Tibial nerve (tissue), 4 donors: ENCODE data around the gene SERPINI1. TPM values are rescaled to one million over a fixed set of nuclear protein-coding genes. Genes with fewer than 3 reads are reported as not detected.

Source experiments
- DNase-seq, 2 donors: peaks; one replicate each; pipeline ENCODE4 v3.0.0-alpha.2; 2019; ENCODE audit warnings: low spot score in 2 of 2
- H3K27ac ChIP-seq, 4 donors: fragments of 200-600 bp; sonication (generic) in 3 of 4; one replicate each; pipeline ENCODE4 v1.5.1; 2017 to 2019; ENCODE audit warnings: mild to moderate bottlenecking in 1 of 4
- H3K27me3 ChIP-seq, 2 donors: fragments of 200-600 bp; sonication (generic) in 1 of 2; one replicate each; pipeline versions ENCODE4 v1.5.1 to v1.6.0; 2017 to 2019
- H3K36me3 ChIP-seq, 3 donors: fragments of 200-600 bp; sonication (generic); one replicate each; pipeline ENCODE4 v1.5.1; 2018 to 2019
- H3K4me1 ChIP-seq, 4 donors: fragments of 200-600 bp; sonication (generic) in 3 of 4; one replicate each; pipeline ENCODE4 v1.5.1; 2017 to 2019
- H3K4me3 ChIP-seq, 4 donors: fragments of 200-600 bp; sonication (generic) in 3 of 4; one replicate each; pipeline ENCODE4 v1.5.1; 2017 to 2019; ENCODE audit warnings: mild to moderate bottlenecking in 1 of 4, moderate library complexity in 1 of 4
- H3K9me3 ChIP-seq, 4 donors: fragments of 200-600 bp; sonication (generic) in 3 of 4; one replicate each; pipeline ENCODE4 v1.5.1; 2017 to 2019
- CTCF ChIP-seq, 5 experiments: fragments of 200-600 bp in 3 of 5; fragments of 450-650 bp in 2 of 5; sonication (generic) in 3 of 5; IDR thresholded peaks; one replicate each; pipeline ENCODE4 v1.5.1; 2016 to 2019; ENCODE audit warnings: antibody characterized with exemption in 5 of 5, mild to moderate bottlenecking in 3 of 5, moderate library complexity in 2 of 5
- EP300 ChIP-seq, 2 donors: sonication (generic); formaldehyde crosslinking; IDR thresholded peaks; one replicate each; pipeline ENCODE4 v1.6.1; 2017; ENCODE audit warnings: antibody characterized with exemption in 2 of 2, mild to moderate bottlenecking in 1 of 2
- POLR2A ChIP-seq, 2 donors: fragments of 450-650 bp; IDR thresholded peaks; one replicate each; pipeline ENCODE4 v1.6.1; 2017; ENCODE audit warnings: antibody characterized with exemption in 2 of 2, mild to moderate bottlenecking in 2 of 2, moderate library complexity in 2 of 2
- WGBS, 2 donors: methylation state at CpG; one replicate each; pipeline ENCODE4 v1.1.5; 2018; 5-methylcytosine and 5-hydroxymethylcytosine counted together
- small RNA-seq: library from RNA; depleted of rRNA; stranded (forward); fragments of <200 nt; gene quantifications from one replicate; pipeline ENCODE3, GENCODE V24; 2016
- total RNA-seq, 4 donors: library from RNA; depleted of rRNA; stranded (reverse); fragments of >200 nt; gene quantifications; one replicate each; pipeline ENCODE4 v1.1.0, GENCODE V29; 2016

Gene SERPINI1
- total RNA-seq, 4 donors from 2014 or later, result 1.2 to 15.5 (median 3.8) TPM

- peaks cover 0 to 11% (median 0%) of the 10 kb centered on the region in 4 donors for H3K4me1 ChIP-seq
- no peaks in the 10 kb centered on the region for H3K27me3 ChIP-seq
- no peak overlapping the region for H3K27ac ChIP-seq
- TF ChIP-seq EP300 (IDR thresholded peaks at IDR 0.05) (no peak), CTCF (IDR thresholded peaks at IDR 0.05) (no peak), POLR2A (IDR thresholded peaks at IDR 0.05) (no peak)
- no peaks in the 10 kb centered on the region for H3K9me3 ChIP-seq
- no peak overlapping the region for H3K4me3 ChIP-seq
- WGBS, 2 donors, result 67 to 68% methylated on average over 4 of the region's 4 CpGs
- no peaks in the 10 kb centered on the region for H3K36me3 ChIP-seq
- no peak for DNase-seq
Observed at GRCh38 chr3:167870759-167871158, 135.2 kb downstream of the SERPINI1 start.

GRCh38 chr3:167872032-167872431 lies 136.5 kb downstream of the SERPINI1 start:
- Histone ChIP-seq H3K9me3 (no peaks in the 10 kb centered on the region), H3K27ac (no peak overlapping the region), H3K4me1 (peaks cover 0 to 14% (median 0%) of the 10 kb centered on the region in 4 donors), H3K4me3 (no peak overlapping the region), H3K27me3 (no peaks in the 10 kb centered on the region), H3K36me3 (no peaks in the 10 kb centered on the region)
- no peak for TF ChIP-seq CTCF (IDR thresholded peaks at IDR 0.05)
- no peak for TF ChIP-seq POLR2A (IDR thresholded peaks at IDR 0.05)
- no peak for TF ChIP-seq EP300 (IDR thresholded peaks at IDR 0.05)
- DNase-seq, result no peak
- WGBS, 2 donors, result 76 to 79% methylated on average over 3 of the region's 3 CpGs

GRCh38 chr3:167872941-167873340 lies 137.4 kb downstream of the SERPINI1 start:
- 33 to 35% methylated on average over 1 of the region's 1 CpG for WGBS, 2 donors
- Histone ChIP-seq H3K4me3 (no peak overlapping the region), H3K27me3 (no peaks in the 10 kb centered on the region), H3K27ac (no peak overlapping the region), H3K36me3 (no peaks in the 10 kb centered on the region), H3K9me3 (no peaks in the 10 kb centered on the region), H3K4me1 (peaks cover 0 to 18% (median 0%) of the 10 kb centered on the region in 4 donors)
- no peak for DNase-seq
- no peak for TF ChIP-seq POLR2A (IDR thresholded peaks at IDR 0.05)
- TF ChIP-seq CTCF (IDR thresholded peaks at IDR 0.05), result no peak
- no peak for TF ChIP-seq EP300 (IDR thresholded peaks at IDR 0.05)

- no peak for DNase-seq
- Histone ChIP-seq H3K9me3 (no peaks in the 10 kb centered on the region), H3K4me1 (peaks cover 0 to 18% (median 0%) of the 10 kb centered on the region in 4 donors), H3K27ac (peak overlapping the region in 2 of 4 donors; percentile 32 to 64), H3K4me3 (no peak overlapping the region), H3K27me3 (no peaks in the 10 kb centered on the region), H3K36me3 (no peaks in the 10 kb centered on the region)
- TF ChIP-seq POLR2A (IDR thresholded peaks at IDR 0.05), result no peak
Observed at GRCh38 chr3:167874671-167875372, 139.3 kb downstream of the SERPINI1 start.

Small RNAs within 50 kb of the gene (small RNA-seq; reads per million reads assigned to genes)
- gene HMGN1P8, result not detected

Other genes starting within 250 kb of the SERPINI1 start
- gene WDR49, start 81.8 kb upstream of the SERPINI1 start, total RNA-seq, result 1 to 10 TPM in 2 of 4 donors, under 1 TPM in 1, not detected in 1; 0.44 to 2.9 (median 1.3) TPM
- 10 to 100 TPM; 62.1 to 69.9 (median 69.2) TPM for gene PDCD10, start 829 bp upstream of the SERPINI1 start, total RNA-seq